H1 (cell line): Measurements from ENCODE around the gene ADGRB2.

Experiments
- CBX8 ChIP-seq: fragments of 300-800, 300-1000 bp; sonication (generic); IDR thresholded peaks from 2 replicates; pipeline ENCODE4 v1.7.1; 2016; ENCODE audit warnings: low read depth, low read length, borderline replicate concordance
- CEBPB ChIP-seq: IDR thresholded peaks from 2 replicates; pipeline ENCODE4 v1.6.1; 2012; ENCODE audit warnings: low read depth, low read length
- EGR1 ChIP-seq: IDR thresholded peaks from 2 replicates; pipeline ENCODE4 v1.6.1; 2011; ENCODE audit warnings: low read depth, low read length, borderline replicate concordance
- EZH2 ChIP-seq: fragments of 200-600 bp; sonication (generic); IDR thresholded peaks from 2 replicates; pipeline ENCODE4 v1.7.1; 2012; ENCODE audit warnings: low read depth, mild to moderate bottlenecking, moderate library complexity, low read length, inconsistent platforms; ENCODE audit not compliant: severe bottlenecking
- JUND ChIP-seq: IDR thresholded peaks from 2 replicates; pipeline ENCODE4 v1.6.1; 2011; ENCODE audit warnings: mild to moderate bottlenecking, improper control_type of control experiment, low read length
- NANOG ChIP-seq: IDR thresholded peaks from 2 replicates; pipeline ENCODE4 v1.6.1; 2011; ENCODE audit warnings: low read length, low read depth, mild to moderate bottlenecking, inconsistent platforms; ENCODE audit not compliant: insufficient read depth, poor library complexity, severe bottlenecking
- POLR2AphosphoS5 ChIP-seq: IDR thresholded peaks from 2 replicates; pipeline ENCODE4 v1.6.1; 2011; ENCODE audit warnings: low read depth, low read length
- RBBP5 ChIP-seq: IDR thresholded peaks from 2 replicates; pipeline ENCODE4 v1.7.1; 2012; ENCODE audit warnings: low read depth, mild to moderate bottlenecking, inconsistent platforms, low read length, moderate library complexity, borderline replicate concordance
- RNF2 ChIP-seq: fragments of 200-900, 300-1000 bp; sonication (generic); IDR thresholded peaks from 2 replicates; pipeline ENCODE4 v1.7.1; 2016; ENCODE audit warnings: borderline replicate concordance, low read depth, mild to moderate bottlenecking, antibody characterized with exemption, low read length; ENCODE audit not compliant: poor library complexity, severe bottlenecking; ENCODE audit errors: missing control alignments
- YY1 ChIP-seq: IDR thresholded peaks from 2 replicates; pipeline ENCODE4 v1.6.1; 2011; ENCODE audit warnings: low read depth, mild to moderate bottlenecking, low read length
- ZNF274 ChIP-seq: IDR thresholded peaks from 2 replicates; pipeline ENCODE4 v1.7.0; 2012; ENCODE audit warnings: low read length, borderline replicate concordance; ENCODE audit errors: extremely low read depth
- TF ChIP-seq, protein P1 (sequence below): IDR thresholded peaks from 2 replicates; pipeline ENCODE4 v1.6.1; 2012; ENCODE audit warnings: inconsistent platforms
- TF ChIP-seq, protein P2 (sequence below), 3 experiments: IDR thresholded peaks; 1 replicate in 2 of 3; 2 replicates in 1 of 3; pipeline versions ENCODE4 v1.5.1 to v1.6.1; 2011; ENCODE audit warnings: low read length in 3 of 3, mild to moderate bottlenecking in 3 of 3, inconsistent platforms in 2 of 3, low read depth in 1 of 3, moderate library complexity in 1 of 3; ENCODE audit not compliant: insufficient read depth in 1 of 3; ENCODE audit errors: control extremely low read depth in 1 of 3
- TF ChIP-seq, protein P3 (sequence below): IDR thresholded peaks from 2 replicates; pipeline ENCODE4 v1.6.1; 2011; ENCODE audit warnings: low read length, improper control_type of control experiment

DNA sequence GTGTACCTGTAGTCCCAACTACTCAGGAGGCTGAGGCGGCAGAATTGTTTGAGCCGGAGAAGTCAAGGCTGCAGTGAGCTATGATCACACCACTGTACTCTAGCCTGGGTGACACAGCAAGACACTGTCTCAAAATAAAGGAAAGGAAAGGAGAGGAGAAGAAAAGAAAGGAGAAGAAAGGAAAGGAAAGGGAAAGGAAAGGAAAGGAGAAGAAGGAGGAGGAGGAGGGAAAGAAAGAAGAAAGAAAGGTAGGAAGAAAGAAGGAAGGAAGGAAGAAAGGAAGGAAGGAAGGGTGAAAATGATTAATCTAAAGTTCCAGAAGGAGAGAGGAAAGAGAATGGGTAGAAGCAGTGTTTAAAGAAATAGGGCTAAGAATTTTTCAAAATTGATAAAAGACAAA lies 39.5 kb upstream of the ADGRB2 start:
- TF ChIP-seq YY1 (no peak), JUND (no peak), CEBPB (no peak), POLR2AphosphoS5 (no peak), RNF2 (no peak), NANOG (no peak), CBX8 (no peak), ZNF274 (no peak), EZH2 (no peak), RBBP5 (no peak), EGR1 (no peak)
- TF ChIP-seq, protein P1, sequence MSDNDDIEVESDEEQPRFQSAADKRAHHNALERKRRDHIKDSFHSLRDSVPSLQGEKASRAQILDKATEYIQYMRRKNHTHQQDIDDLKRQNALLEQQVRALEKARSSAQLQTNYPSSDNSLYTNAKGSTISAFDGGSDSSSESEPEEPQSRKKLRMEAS, result no peak
- TF ChIP-seq, protein P2, sequence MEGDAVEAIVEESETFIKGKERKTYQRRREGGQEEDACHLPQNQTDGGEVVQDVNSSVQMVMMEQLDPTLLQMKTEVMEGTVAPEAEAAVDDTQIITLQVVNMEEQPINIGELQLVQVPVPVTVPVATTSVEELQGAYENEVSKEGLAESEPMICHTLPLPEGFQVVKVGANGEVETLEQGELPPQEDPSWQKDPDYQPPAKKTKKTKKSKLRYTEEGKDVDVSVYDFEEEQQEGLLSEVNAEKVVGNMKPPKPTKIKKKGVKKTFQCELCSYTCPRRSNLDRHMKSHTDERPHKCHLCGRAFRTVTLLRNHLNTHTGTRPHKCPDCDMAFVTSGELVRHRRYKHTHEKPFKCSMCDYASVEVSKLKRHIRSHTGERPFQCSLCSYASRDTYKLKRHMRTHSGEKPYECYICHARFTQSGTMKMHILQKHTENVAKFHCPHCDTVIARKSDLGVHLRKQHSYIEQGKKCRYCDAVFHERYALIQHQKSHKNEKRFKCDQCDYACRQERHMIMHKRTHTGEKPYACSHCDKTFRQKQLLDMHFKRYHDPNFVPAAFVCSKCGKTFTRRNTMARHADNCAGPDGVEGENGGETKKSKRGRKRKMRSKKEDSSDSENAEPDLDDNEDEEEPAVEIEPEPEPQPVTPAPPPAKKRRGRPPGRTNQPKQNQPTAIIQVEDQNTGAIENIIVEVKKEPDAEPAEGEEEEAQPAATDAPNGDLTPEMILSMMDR (IDR thresholded peaks at IDR 0.05; ENCODE audit: control extremely low read depth in 1 of 3, insufficient read depth in 1 of 3, low read depth in 1 of 3, low read length in 3 of 3), result no peak
- TF ChIP-seq, protein P3, sequence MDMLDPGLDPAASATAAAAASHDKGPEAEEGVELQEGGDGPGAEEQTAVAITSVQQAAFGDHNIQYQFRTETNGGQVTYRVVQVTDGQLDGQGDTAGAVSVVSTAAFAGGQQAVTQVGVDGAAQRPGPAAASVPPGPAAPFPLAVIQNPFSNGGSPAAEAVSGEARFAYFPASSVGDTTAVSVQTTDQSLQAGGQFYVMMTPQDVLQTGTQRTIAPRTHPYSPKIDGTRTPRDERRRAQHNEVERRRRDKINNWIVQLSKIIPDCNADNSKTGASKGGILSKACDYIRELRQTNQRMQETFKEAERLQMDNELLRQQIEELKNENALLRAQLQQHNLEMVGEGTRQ, result no peak
